OCI-LY7 (cell line): Measurements from ENCODE around the gene SLC22A4. TPM values are rescaled to one million over a fixed set of nuclear protein-coding genes. Genes with fewer than 3 reads are reported as not detected.

Experiments
- BruUV-seq: library from RNA; stranded (reverse); fragments of 400-500 nt; replicated peaks from 2 replicates; lab custom pipeline; 2021; lab: Mats Ljungman, UMichigan
- CTCF ChIA-PET: fragments of 300-600 bp; sonication (Branson Sonifier 250); formaldehyde crosslinking; loops from one replicate; lab custom pipeline; 2022; ENCODE audit warnings: antibody characterized with exemption; ENCODE audit not compliant: unreplicated experiment; lab: Charles Lee
- POLR2A ChIA-PET: fragments of 300-600 bp; sonication (Branson Sonifier 250); formaldehyde crosslinking; loops from one replicate; lab custom pipeline; 2022; ENCODE audit warnings: antibody characterized with exemption; lab: Charles Lee
- DNase-seq: peaks from one replicate; pipeline ENCODE4 v3.0.0-alpha.2; 2015; ENCODE audit warnings: low spot score
- H2AFZ ChIP-seq: fragments of 200-600 bp; sonication (generic), shearing (Covaris generic); 2 replicates; pipeline ENCODE4 v1.6.1; 2014; ENCODE audit warnings: mild to moderate bottlenecking, antibody characterized with exemption, low read length, moderate library complexity
- H3K27ac ChIP-seq: fragments of 200-600 bp; sonication (generic); 2 replicates; pipeline ENCODE4 v1.5.1; 2014; ENCODE audit warnings: mixed run types, low read depth, mild to moderate bottlenecking, moderate library complexity, low read length, inconsistent platforms; ENCODE audit not compliant: poor library complexity, severe bottlenecking
- H3K36me3 ChIP-seq: fragments of 200-600 bp; sonication (generic); 2 replicates; pipeline ENCODE4 v1.6.1; 2014; ENCODE audit warnings: mild to moderate bottlenecking, antibody characterized with exemption, low read length, moderate library complexity, mixed read lengths; ENCODE audit not compliant: insufficient read depth
- H3K4me1 ChIP-seq: fragments of 200-600 bp; sonication (generic); 2 replicates; pipeline ENCODE4 v1.5.1; 2014; ENCODE audit warnings: mild to moderate bottlenecking, low read length; ENCODE audit not compliant: insufficient read depth, poor library complexity, severe bottlenecking
- H3K4me2 ChIP-seq: fragments of 200-600 bp; sonication (generic); 2 replicates; pipeline ENCODE4 v1.6.1; 2014; ENCODE audit warnings: mild to moderate bottlenecking, low read length
- H3K4me3 ChIP-seq: fragments of 200-600 bp; sonication (generic); 2 replicates; pipeline ENCODE4 v1.5.1; 2014; ENCODE audit warnings: mild to moderate bottlenecking, low read depth, low read length; ENCODE audit not compliant: poor library complexity, severe bottlenecking
- H3K79me2 ChIP-seq: fragments of 200-600 bp; sonication (generic); 2 replicates; pipeline ENCODE4 v1.6.1; 2016; ENCODE audit warnings: low read depth, mild to moderate bottlenecking, low read length, moderate library complexity, mixed read lengths; ENCODE audit not compliant: insufficient read depth
- H3K9me2 ChIP-seq: fragments of 200-600 bp; sonication (generic); 2 replicates; pipeline ENCODE4 v1.6.1; 2016; ENCODE audit warnings: mild to moderate bottlenecking, low read length, mixed read lengths; ENCODE audit not compliant: insufficient read depth
- H3K9me3 ChIP-seq: fragments of 200-600 bp; sonication (generic); 2 replicates; pipeline ENCODE4 v1.6.1; 2014; ENCODE audit warnings: mild to moderate bottlenecking, mixed run types, low read length, mixed read lengths
- H4K20me1 ChIP-seq: fragments of 200-600 bp; sonication (generic); 2 replicates; pipeline ENCODE4 v1.6.1; 2014; ENCODE audit warnings: mild to moderate bottlenecking, antibody characterized with exemption, low read length, moderate library complexity, mixed read lengths; ENCODE audit not compliant: insufficient read depth
- EZH2phosphoT487 ChIP-seq: fragments of 200-600 bp; sonication (generic); IDR thresholded peaks from 2 replicates; pipeline ENCODE4 v1.6.1; 2018; ENCODE audit warnings: low read depth, borderline replicate concordance, mild to moderate bottlenecking, mixed run types, antibody characterized with exemption, low read length, moderate library complexity, mixed read lengths
- intact Hi-C: fragments of 100-400 bp; cut with micrococcal nuclease; formaldehyde crosslinking; loops from one replicate; pipeline ENCODE4 v1.10.0; 2022; ENCODE audit not compliant: unreplicated experiment
- total RNA-seq, 2 experiments: library from RNA; depleted of rRNA in 1 of 2; stranded (reverse); fragments of >200 nt in 1 of 2; shearing (Covaris generic) in 1 of 2; gene quantifications; 2 replicates each; pipeline ENCODE4 v1.2.3, GENCODE V29; 2014 to 2022
- TF ChIP-seq, protein P1 (sequence below): fragments of 200-600 bp; sonication (generic); conservative IDR thresholded peaks from 2 replicates; pipeline ENCODE4 v1.5.1; 2014; ENCODE audit warnings: mild to moderate bottlenecking, antibody characterized with exemption, low read length, moderate library complexity, mixed read lengths

SLC22A4 gene
- total RNA-seq, 2 experiments from 2014 or later = not detected

DNA sequence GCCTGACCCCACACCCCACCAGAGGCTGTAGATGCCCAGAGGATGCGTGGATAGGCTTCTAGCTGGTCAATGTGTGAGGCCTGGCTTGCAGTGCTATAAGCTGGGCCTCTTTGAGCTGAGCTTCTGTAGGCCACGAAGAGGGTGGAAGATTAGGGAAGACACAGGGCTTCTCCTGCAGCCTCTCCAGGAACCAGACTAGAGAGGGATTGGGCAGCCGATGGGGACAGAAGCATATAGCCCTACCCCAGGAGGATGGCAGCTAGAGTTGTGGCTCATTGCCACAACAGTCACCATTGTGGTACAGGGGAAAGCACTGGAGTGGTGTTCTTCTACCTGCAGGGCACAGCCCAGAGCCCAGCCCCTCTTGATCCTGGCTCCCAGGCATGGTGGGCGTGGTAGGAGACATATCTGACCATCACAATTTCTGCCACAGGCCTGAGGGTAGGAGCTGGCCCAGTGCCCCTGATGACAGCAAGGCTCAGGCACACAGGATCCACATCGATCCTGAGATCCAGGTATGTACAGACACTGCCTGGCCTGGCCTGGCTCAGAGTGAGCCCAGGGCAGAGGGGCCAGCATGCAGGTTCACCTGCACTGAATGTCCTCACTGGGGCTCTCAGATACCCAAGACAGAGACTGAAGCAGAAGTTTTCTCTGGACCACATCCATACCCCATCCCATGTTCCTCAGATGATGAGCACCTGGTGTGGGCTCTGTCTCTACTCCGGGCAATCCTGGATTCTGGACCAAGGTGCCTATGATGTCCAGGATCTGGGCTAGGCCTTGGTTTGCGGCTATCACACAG is 28.0 kb upstream of the SLC22A4 start:
- Histone ChIP-seq H3K4me2 (no peak overlapping the region), H3K4me1 (no peaks in the 10 kb centered on the region), H3K27ac (no peak overlapping the region), H4K20me1 (no peaks in the 10 kb centered on the region), H3K9me3 (no peaks in the 10 kb centered on the region), H3K4me3 (no peak overlapping the region), H2AFZ (no peak overlapping the region), H3K36me3 (no peaks in the 10 kb centered on the region), H3K9me2 (no peaks in the 10 kb centered on the region), H3K79me2 (no peaks in the 10 kb centered on the region)
- BruUV-seq = no TSS peak
- intact Hi-C loops = no loop called here
- ChIA-PET POLR2A (no interaction called here), CTCF (no interaction called here)
- TF ChIP-seq EZH2phosphoT487 = no peak
- TF ChIP-seq, protein P1, sequence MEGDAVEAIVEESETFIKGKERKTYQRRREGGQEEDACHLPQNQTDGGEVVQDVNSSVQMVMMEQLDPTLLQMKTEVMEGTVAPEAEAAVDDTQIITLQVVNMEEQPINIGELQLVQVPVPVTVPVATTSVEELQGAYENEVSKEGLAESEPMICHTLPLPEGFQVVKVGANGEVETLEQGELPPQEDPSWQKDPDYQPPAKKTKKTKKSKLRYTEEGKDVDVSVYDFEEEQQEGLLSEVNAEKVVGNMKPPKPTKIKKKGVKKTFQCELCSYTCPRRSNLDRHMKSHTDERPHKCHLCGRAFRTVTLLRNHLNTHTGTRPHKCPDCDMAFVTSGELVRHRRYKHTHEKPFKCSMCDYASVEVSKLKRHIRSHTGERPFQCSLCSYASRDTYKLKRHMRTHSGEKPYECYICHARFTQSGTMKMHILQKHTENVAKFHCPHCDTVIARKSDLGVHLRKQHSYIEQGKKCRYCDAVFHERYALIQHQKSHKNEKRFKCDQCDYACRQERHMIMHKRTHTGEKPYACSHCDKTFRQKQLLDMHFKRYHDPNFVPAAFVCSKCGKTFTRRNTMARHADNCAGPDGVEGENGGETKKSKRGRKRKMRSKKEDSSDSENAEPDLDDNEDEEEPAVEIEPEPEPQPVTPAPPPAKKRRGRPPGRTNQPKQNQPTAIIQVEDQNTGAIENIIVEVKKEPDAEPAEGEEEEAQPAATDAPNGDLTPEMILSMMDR = no peak
- DNase-seq = no peak

DNA sequence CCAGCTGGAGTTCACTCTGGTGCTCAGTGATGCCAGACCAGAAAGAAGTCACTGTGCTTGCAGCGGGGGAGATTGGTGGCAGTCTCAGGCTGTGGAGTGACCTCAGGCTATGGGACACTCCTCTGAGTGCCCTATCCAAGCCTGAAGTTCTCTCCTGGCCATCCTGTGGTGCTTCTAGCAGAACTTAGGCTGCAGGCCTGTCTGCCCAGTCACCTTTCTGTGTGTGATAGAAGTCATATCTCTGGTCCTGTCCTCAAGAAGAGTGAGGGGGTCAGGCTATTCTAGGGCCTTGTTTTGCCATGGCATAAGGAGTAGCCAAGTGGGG is 27.4 kb upstream of the SLC22A4 start:
- ChIA-PET POLR2A (no interaction called here), CTCF (no interaction called here)
- BruUV-seq = no TSS peak
- H3K4me3 ChIP-seq = no peak overlapping the region
- H3K4me1 ChIP-seq = no peaks in the 10 kb centered on the region
- H3K27ac ChIP-seq = no peak overlapping the region
- H3K4me2 ChIP-seq = no peak overlapping the region
- H3K79me2 ChIP-seq = no peaks in the 10 kb centered on the region
- no peak for DNase-seq
- intact Hi-C loops = no loop called here
- H4K20me1 ChIP-seq = no peaks in the 10 kb centered on the region
- no peaks in the 10 kb centered on the region for H3K9me3 ChIP-seq
- no peak for TF ChIP-seq EZH2phosphoT487
- TF ChIP-seq, protein P1 = no peak
- no peaks in the 10 kb centered on the region for H3K36me3 ChIP-seq
- no peaks in the 10 kb centered on the region for H3K9me2 ChIP-seq
- H2AFZ ChIP-seq = no peak overlapping the region

- Histone ChIP-seq H3K9me3 (no peaks in the 10 kb centered on the region), H3K79me2 (no peaks in the 10 kb centered on the region), H4K20me1 (no peaks in the 10 kb centered on the region), H3K4me3 (no peak overlapping the region), H3K4me2 (no peak overlapping the region), H2AFZ (no peak overlapping the region), H3K36me3 (no peaks in the 10 kb centered on the region), H3K9me2 (no peaks in the 10 kb centered on the region), H3K27ac (no peak overlapping the region), H3K4me1 (no peaks in the 10 kb centered on the region)
- BruUV-seq = no TSS peak
- POLR2A ChIA-PET = no interaction called here
- CTCF ChIA-PET = no interaction called here
- intact Hi-C loops = no loop called here
- no peak for DNase-seq
- TF ChIP-seq, protein P1 = no peak
- TF ChIP-seq EZH2phosphoT487 = no peak
Measured at GRCh38 chr5:132267166-132267739, 26.9 kb upstream of the SLC22A4 start.
